ENCODE measurements around the gene CCDC88C.
"Not testable (repeated sequence)": the region's sequence is repeated elsewhere in the genome, so short reads cannot be mapped to it uniquely, and the experiment has no call there.

DNA sequence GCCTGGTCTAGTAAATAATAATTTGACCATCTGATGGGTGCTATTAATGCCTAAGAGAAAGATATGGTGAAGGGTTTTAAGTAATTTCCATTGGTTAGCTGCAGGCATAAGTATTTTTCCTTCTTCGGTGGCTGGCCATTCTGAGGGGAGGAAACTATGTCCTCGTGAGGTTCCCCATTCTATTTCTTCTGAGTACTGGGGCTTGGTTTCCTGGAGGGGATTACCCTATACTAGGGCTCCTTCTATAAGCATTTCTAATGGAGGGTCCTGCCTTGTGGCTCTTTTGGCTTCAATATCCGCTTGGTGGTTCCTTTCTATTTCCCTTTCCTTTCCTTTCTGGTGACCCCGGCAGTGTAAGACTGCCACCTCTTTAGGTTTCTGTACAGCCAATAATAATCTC, 191.3 kb downstream of the CCDC88C start:
- TF ChIP-seq, protein P1, sequence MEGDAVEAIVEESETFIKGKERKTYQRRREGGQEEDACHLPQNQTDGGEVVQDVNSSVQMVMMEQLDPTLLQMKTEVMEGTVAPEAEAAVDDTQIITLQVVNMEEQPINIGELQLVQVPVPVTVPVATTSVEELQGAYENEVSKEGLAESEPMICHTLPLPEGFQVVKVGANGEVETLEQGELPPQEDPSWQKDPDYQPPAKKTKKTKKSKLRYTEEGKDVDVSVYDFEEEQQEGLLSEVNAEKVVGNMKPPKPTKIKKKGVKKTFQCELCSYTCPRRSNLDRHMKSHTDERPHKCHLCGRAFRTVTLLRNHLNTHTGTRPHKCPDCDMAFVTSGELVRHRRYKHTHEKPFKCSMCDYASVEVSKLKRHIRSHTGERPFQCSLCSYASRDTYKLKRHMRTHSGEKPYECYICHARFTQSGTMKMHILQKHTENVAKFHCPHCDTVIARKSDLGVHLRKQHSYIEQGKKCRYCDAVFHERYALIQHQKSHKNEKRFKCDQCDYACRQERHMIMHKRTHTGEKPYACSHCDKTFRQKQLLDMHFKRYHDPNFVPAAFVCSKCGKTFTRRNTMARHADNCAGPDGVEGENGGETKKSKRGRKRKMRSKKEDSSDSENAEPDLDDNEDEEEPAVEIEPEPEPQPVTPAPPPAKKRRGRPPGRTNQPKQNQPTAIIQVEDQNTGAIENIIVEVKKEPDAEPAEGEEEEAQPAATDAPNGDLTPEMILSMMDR (IDR thresholded peaks at IDR 0.05; ENCODE audit: low read length): not testable (repeated sequence)
- not testable (repeated sequence) for TF ChIP-seq EZH2 (IDR thresholded peaks at IDR 0.05; ENCODE audit: borderline replicate concordance, low read length)
